Liver (tissue), 9 donors: ENCODE data around the gene S100A16. TPM values are rescaled to one million over a fixed set of nuclear protein-coding genes. Genes with fewer than 3 reads are reported as not detected.

Experiments
- DNase-seq: peaks from one replicate; pipeline ENCODE4 v3.0.0-alpha.2; 2017; ENCODE audit warnings: low spot score
- H3K27ac ChIP-seq, 2 donors: one replicate each; pipeline ENCODE4 v1.7.0; 2013; ENCODE audit warnings: inconsistent platforms in 2 of 2, low read length in 2 of 2, control low read depth in 1 of 2, low read depth in 1 of 2, mild to moderate bottlenecking in 1 of 2
- H3K27me3 ChIP-seq, 4 donors: one replicate each; pipeline versions ENCODE4 v1.6.1 to v1.7.0; 2013; ENCODE audit warnings: low read length in 3 of 4, inconsistent platforms in 1 of 4, mild to moderate bottlenecking in 1 of 4, moderate library complexity in 1 of 4; ENCODE audit not compliant: control insufficient read depth in 4 of 4, insufficient read depth in 4 of 4
- H3K36me3 ChIP-seq, 4 donors: one replicate each; pipeline versions ENCODE4 v1.6.1 to v1.7.0; 2013; ENCODE audit warnings: low read length in 3 of 4, mild to moderate bottlenecking in 3 of 4, low read depth in 1 of 4, moderate library complexity in 1 of 4; ENCODE audit not compliant: control insufficient read depth in 4 of 4, insufficient read depth in 3 of 4
- H3K4me1 ChIP-seq, 4 donors: one replicate each; pipeline versions ENCODE4 v1.6.1 to v1.7.0; 2013; ENCODE audit warnings: low read length in 3 of 4, mild to moderate bottlenecking in 3 of 4, moderate library complexity in 1 of 4; ENCODE audit not compliant: control insufficient read depth in 4 of 4, insufficient read depth in 4 of 4
- H3K4me3 ChIP-seq, 3 donors: one replicate each; pipeline versions ENCODE4 v1.6.1 to v1.7.0; 2013; ENCODE audit warnings: low read length in 3 of 3, control low read depth in 1 of 3, low read depth in 1 of 3, mild to moderate bottlenecking in 1 of 3
- H3K9ac ChIP-seq, 2 donors: one replicate each; pipeline ENCODE4 v1.7.0; 2013; ENCODE audit warnings: low read length in 2 of 2, mild to moderate bottlenecking in 2 of 2, moderate library complexity in 2 of 2, control low read depth in 1 of 2, low read depth in 1 of 2
- H3K9me3 ChIP-seq, 4 donors: one replicate each; pipeline versions ENCODE4 v1.6.1 to v1.7.0; 2013; ENCODE audit warnings: low read length in 3 of 4; ENCODE audit not compliant: control insufficient read depth in 4 of 4
- ATF3 ChIP-seq: IDR thresholded peaks from 2 replicates; pipeline ENCODE4 v1.6.1; 2016; ENCODE audit warnings: antibody characterized with exemption
- CTCF ChIP-seq: fragments of 150-350 bp; IDR thresholded peaks from 2 replicates; pipeline ENCODE4 v1.5.1; 2017; ENCODE audit warnings: improper control_type of control experiment, low read depth, low read length; ENCODE audit not compliant: missing input control
- EGR1 ChIP-seq, 2 donors: IDR thresholded peaks; 2 replicates each; pipeline ENCODE4 v1.6.1; 2016 to 2018; ENCODE audit warnings: antibody characterized with exemption in 2 of 2, low read depth in 2 of 2
- FOXA1 ChIP-seq: IDR thresholded peaks from 2 replicates; pipeline ENCODE4 v1.6.1; 2016; ENCODE audit warnings: antibody characterized with exemption
- FOXA2 ChIP-seq: IDR thresholded peaks from 2 replicates; pipeline ENCODE4 v1.6.1; 2016; ENCODE audit warnings: antibody characterized with exemption
- GABPA ChIP-seq, 2 donors: IDR thresholded peaks in 1 of 2; conservative IDR thresholded peaks in 1 of 2; 2 replicates each; pipeline ENCODE4 v1.6.1; 2016; ENCODE audit warnings: antibody characterized with exemption in 2 of 2, mild to moderate bottlenecking in 1 of 2, moderate library complexity in 1 of 2
- HNF4A ChIP-seq, 2 donors: conservative IDR thresholded peaks; 2 replicates each; pipeline ENCODE4 v1.6.1; 2016; ENCODE audit warnings: antibody characterized with exemption in 2 of 2, mild to moderate bottlenecking in 2 of 2
- HNF4G ChIP-seq: IDR thresholded peaks from 2 replicates; pipeline ENCODE4 v1.6.1; 2016; ENCODE audit warnings: antibody characterized with exemption
- JUND ChIP-seq, 2 donors: IDR thresholded peaks; 2 replicates each; pipeline ENCODE4 v1.6.1; 2016; ENCODE audit warnings: antibody characterized with exemption in 2 of 2
- MAX ChIP-seq: IDR thresholded peaks from 2 replicates; pipeline ENCODE4 v1.6.1; 2016; ENCODE audit warnings: antibody characterized with exemption
- NR2F2 ChIP-seq: IDR thresholded peaks from 2 replicates; pipeline ENCODE4 v1.6.1; 2016; ENCODE audit warnings: antibody characterized with exemption
- RAD21 ChIP-seq, 2 donors: IDR thresholded peaks; 2 replicates each; pipeline ENCODE4 v1.6.1; 2016; ENCODE audit warnings: antibody characterized with exemption in 2 of 2, mild to moderate bottlenecking in 2 of 2
- RXRA ChIP-seq, 2 donors: IDR thresholded peaks; 2 replicates each; pipeline ENCODE4 v1.6.1; 2017 to 2018; ENCODE audit warnings: antibody characterized with exemption in 2 of 2, mild to moderate bottlenecking in 1 of 2
- SP1 ChIP-seq: IDR thresholded peaks from 2 replicates; pipeline ENCODE4 v1.6.1; 2018; ENCODE audit warnings: antibody characterized with exemption, mild to moderate bottlenecking
- TAF1 ChIP-seq: conservative IDR thresholded peaks from 2 replicates; pipeline ENCODE4 v1.6.1; 2016; ENCODE audit warnings: antibody characterized with exemption, mild to moderate bottlenecking
- YY1 ChIP-seq: IDR thresholded peaks from 2 replicates; pipeline ENCODE4 v1.6.1; 2016; ENCODE audit warnings: antibody characterized with exemption, mild to moderate bottlenecking
- ZBTB33 ChIP-seq: IDR thresholded peaks from 2 replicates; pipeline ENCODE4 v1.6.1; 2016; ENCODE audit warnings: antibody characterized with exemption
- WGBS: extraction: QIAGEN DNeasy Blood & Tissue Kit; methylation state at CpG from one replicate; pipeline ENCODE4 v1.1.7; 2013; 5-methylcytosine and 5-hydroxymethylcytosine counted together
- polyA plus RNA-seq, 2 donors: library from polyadenylated mRNA; stranded (reverse) in 1 of 2; unstranded in 1 of 2; fragments of 200-250 nt in 1 of 2; fragments of >200 nt in 1 of 2; fragmentation: Nextera tagmentation in 1 of 2; extraction: Ambion mirVana in 1 of 2; gene quantifications; one replicate each; pipeline versions ENCODE4 v1.2.1 to v1.2.3, GENCODE V29; 2013 to 2015
- total RNA-seq, 2 donors: library from RNA; depleted of rRNA; stranded (reverse); fragments of >200 nt; gene quantifications; one replicate each; pipeline ENCODE4 v1.2.3, GENCODE V29; 2014
- TF ChIP-seq, protein P1 (sequence below): IDR thresholded peaks from 2 replicates; pipeline ENCODE4 v1.6.1; 2016; ENCODE audit warnings: antibody characterized with exemption, mild to moderate bottlenecking
- donor health status: healthy.
- donor health status: healthy.
- donor health status: healthy.
- donor health status: healthy.
- donor health status: healthy.

Gene S100A16
- total and polyA plus RNA-seq, 4 donors, result 27.3 to 142 (median 81.8) TPM

- TF ChIP-seq HNF4G, result no peak
- no peak for TF ChIP-seq FOXA1
- no peak for TF ChIP-seq ATF3
- no peak for TF ChIP-seq SP1
- no peak for TF ChIP-seq CTCF
- no peak for TF ChIP-seq YY1
- no peak for TF ChIP-seq RAD21 (IDR thresholded peaks at IDR 0.05)
- TF ChIP-seq GABPA (IDR thresholded peaks at IDR 0.05 in 1 of 2, conservative IDR thresholded peaks at IDR 0.05 in 1 of 2), result no peak
- no peak for TF ChIP-seq JUND (IDR thresholded peaks at IDR 0.05)
- TF ChIP-seq EGR1 (IDR thresholded peaks at IDR 0.05; ENCODE audit: low read depth in 2 of 2), result no peak
- Histone ChIP-seq H3K9me3 (no peaks in the 10 kb centered on the region), H3K4me1 (peaks cover 11 to 33% (median 22%) of the 10 kb centered on the region in 4 donors), H3K36me3 (no peaks in the 10 kb centered on the region), H3K27ac (peak overlapping the region; percentile 58 to 83), H3K4me3 (no peak overlapping the region), H3K9ac (no peak overlapping the region), H3K27me3 (no peaks in the 10 kb centered on the region)
- no peak for DNase-seq
- 83% methylated on average over 5 of the region's 5 CpGs for WGBS
Measured at GRCh38 chr1:153616917-153617311, 4.0 kb upstream of the S100A16 start.

DNA sequence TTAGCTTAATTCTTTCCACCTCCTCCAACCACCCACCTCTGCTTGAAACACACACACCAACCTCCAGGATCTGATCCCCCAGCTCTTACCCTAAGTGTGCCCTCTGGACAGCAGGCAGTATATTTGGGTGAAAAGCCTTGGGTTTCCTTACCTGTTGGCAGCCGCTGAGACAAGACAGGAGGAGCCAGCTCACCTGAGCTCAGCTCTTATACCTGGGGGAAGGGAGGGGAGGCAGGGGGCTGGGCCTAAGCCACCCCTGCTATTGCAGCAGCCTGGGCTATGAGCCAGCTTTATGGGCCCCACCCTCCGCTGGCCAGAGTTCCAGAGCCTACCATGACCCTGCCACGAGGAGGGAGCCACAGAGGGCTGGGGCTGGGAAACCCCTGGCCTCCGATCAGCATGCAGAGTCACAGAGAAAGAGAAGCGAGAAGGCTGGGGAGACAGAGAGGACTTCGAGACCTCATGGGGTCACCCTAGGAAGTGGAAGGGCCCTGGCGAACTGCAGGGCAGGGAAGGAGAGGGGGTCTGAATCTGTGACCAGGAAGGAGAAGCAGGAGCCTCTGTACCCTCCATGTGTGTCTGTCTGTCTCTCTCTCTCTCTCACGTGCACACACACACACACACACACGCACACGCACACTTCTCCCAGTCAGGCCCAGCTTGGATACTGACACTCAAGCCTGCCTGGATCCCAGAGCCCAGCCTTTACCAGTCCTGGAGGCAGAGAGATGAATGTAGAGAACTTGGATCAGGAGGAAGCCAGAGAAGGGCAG is 3.4 kb upstream of the S100A16 start, which contains the start of gene S100A14:
TSS of gene S100A14 (minus strand) at position 182 of the 773 bp plus-strand sequence. CDS start 467 bp downstream, outside the sequence.
- DNase-seq, result peak; percentile 81
- no peaks in the 10 kb centered on the region for H3K9me3 ChIP-seq
- no peaks in the 10 kb centered on the region for H3K36me3 ChIP-seq
- no peak within 1 kb of the TSS for H3K4me3 ChIP-seq
- H3K27me3 ChIP-seq, result no peaks in the 10 kb centered on the region
- peak within 1 kb of the TSS in 1 of 2 donors; percentile 23 for H3K9ac ChIP-seq
- peak within 1 kb of the TSS; percentile 58 to 83 for H3K27ac ChIP-seq
- H3K4me1 ChIP-seq, result peaks cover 11 to 39% (median 27%) of the 10 kb centered on the region in 4 donors
- WGBS, result 26% methylated on average over 10 of the region's 10 CpGs
- no peak for TF ChIP-seq EGR1 (IDR thresholded peaks at IDR 0.05; ENCODE audit: low read depth in 2 of 2)
- peak; percentile 74 to 80 for TF ChIP-seq HNF4A (conservative IDR thresholded peaks at IDR 0.05)
- TF ChIP-seq FOXA1, result no peak
- TF ChIP-seq RXRA (IDR thresholded peaks at IDR 0.05), result peak; percentile 62 to 77
- TF ChIP-seq HNF4G, result no peak
- TF ChIP-seq ZBTB33, result no peak
- TF ChIP-seq JUND (IDR thresholded peaks at IDR 0.05), result no peak
- TF ChIP-seq SP1, result peak; percentile 74
- no peak for TF ChIP-seq CTCF
- TF ChIP-seq GABPA (IDR thresholded peaks at IDR 0.05 in 1 of 2, conservative IDR thresholded peaks at IDR 0.05 in 1 of 2), result no peak
- no peak for TF ChIP-seq TAF1
- peak; percentile 62 for TF ChIP-seq YY1
- TF ChIP-seq NR2F2, result no peak
- no peak for TF ChIP-seq FOXA2
- TF ChIP-seq, protein P1, sequence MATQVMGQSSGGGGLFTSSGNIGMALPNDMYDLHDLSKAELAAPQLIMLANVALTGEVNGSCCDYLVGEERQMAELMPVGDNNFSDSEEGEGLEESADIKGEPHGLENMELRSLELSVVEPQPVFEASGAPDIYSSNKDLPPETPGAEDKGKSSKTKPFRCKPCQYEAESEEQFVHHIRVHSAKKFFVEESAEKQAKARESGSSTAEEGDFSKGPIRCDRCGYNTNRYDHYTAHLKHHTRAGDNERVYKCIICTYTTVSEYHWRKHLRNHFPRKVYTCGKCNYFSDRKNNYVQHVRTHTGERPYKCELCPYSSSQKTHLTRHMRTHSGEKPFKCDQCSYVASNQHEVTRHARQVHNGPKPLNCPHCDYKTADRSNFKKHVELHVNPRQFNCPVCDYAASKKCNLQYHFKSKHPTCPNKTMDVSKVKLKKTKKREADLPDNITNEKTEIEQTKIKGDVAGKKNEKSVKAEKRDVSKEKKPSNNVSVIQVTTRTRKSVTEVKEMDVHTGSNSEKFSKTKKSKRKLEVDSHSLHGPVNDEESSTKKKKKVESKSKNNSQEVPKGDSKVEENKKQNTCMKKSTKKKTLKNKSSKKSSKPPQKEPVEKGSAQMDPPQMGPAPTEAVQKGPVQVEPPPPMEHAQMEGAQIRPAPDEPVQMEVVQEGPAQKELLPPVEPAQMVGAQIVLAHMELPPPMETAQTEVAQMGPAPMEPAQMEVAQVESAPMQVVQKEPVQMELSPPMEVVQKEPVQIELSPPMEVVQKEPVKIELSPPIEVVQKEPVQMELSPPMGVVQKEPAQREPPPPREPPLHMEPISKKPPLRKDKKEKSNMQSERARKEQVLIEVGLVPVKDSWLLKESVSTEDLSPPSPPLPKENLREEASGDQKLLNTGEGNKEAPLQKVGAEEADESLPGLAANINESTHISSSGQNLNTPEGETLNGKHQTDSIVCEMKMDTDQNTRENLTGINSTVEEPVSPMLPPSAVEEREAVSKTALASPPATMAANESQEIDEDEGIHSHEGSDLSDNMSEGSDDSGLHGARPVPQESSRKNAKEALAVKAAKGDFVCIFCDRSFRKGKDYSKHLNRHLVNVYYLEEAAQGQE, result peak; percentile 58
- TF ChIP-seq MAX, result peak; percentile 79
- TF ChIP-seq ATF3, result peak; percentile 59
- peak in 1 of 2 donors; percentile 31 for TF ChIP-seq RAD21 (IDR thresholded peaks at IDR 0.05)
